Suprapubic skin (tissue), 3 donors: ENCODE results near the gene SLC13A4.

Experiments
- EP300 ChIP-seq: sonication (generic); formaldehyde crosslinking; IDR thresholded peaks from one replicate; pipeline ENCODE4 v1.6.1; 2017; ENCODE audit warnings: antibody characterized with exemption
- POLR2A ChIP-seq, 2 donors: fragments of 450-650 bp; IDR thresholded peaks; one replicate each; pipeline ENCODE4 v1.6.1; 2017; ENCODE audit warnings: antibody characterized with exemption in 2 of 2, mild to moderate bottlenecking in 2 of 2, moderate library complexity in 2 of 2
- TF ChIP-seq, protein P1 (sequence below), 2 donors: fragments of 200-600 bp in 1 of 2; fragments of 450-650 bp in 1 of 2; sonication (generic) in 1 of 2; IDR thresholded peaks; one replicate each; pipeline ENCODE4 v1.5.1; 2016 to 2019; ENCODE audit warnings: antibody characterized with exemption in 2 of 2, mild to moderate bottlenecking in 1 of 2, moderate library complexity in 1 of 2

DNA sequence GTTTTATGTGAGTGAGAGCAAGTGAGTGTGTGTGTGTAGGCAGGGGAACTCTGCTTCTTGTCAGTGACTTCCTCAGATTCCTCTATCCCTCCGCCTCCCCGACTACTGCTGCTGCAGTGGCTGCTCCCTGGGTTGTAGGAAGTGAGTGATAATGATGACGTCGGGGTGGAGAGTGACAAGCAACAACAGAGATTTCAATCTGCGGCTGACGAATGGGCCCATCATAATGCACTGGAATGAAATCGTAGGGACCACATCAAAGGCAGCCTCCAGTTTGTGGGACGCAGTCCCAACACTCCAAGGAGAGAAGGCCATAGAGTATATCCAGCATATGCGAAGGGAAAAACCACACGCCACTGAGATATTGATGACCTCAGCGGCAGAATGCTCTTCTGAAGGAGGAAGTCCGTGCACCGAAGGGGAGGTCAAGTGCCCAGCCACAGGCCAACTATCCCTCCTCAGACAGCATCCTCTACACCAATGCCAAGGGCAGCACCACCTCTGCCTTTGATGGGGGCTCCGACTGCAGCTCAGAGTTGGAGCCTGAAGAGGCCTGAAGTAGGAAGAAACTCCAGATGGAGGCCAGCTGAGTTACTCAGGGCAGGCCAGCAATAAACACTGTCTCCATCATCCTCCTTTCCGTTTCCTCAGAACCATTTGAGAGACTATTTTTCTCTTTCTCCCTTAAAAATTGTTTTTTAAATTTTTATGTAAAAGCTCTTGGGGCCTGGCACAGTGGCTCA is 77.0 kb downstream of the SLC13A4 start:
- TF ChIP-seq, protein P1, sequence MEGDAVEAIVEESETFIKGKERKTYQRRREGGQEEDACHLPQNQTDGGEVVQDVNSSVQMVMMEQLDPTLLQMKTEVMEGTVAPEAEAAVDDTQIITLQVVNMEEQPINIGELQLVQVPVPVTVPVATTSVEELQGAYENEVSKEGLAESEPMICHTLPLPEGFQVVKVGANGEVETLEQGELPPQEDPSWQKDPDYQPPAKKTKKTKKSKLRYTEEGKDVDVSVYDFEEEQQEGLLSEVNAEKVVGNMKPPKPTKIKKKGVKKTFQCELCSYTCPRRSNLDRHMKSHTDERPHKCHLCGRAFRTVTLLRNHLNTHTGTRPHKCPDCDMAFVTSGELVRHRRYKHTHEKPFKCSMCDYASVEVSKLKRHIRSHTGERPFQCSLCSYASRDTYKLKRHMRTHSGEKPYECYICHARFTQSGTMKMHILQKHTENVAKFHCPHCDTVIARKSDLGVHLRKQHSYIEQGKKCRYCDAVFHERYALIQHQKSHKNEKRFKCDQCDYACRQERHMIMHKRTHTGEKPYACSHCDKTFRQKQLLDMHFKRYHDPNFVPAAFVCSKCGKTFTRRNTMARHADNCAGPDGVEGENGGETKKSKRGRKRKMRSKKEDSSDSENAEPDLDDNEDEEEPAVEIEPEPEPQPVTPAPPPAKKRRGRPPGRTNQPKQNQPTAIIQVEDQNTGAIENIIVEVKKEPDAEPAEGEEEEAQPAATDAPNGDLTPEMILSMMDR (IDR thresholded peaks at IDR 0.05): no peak
- TF ChIP-seq POLR2A (IDR thresholded peaks at IDR 0.05): no peak
- no peak for TF ChIP-seq EP300
